DOHH2 (cell line): ENCODE data around the gene RMDN2.

Experiments used
- EZH2phosphoT487 ChIP-seq: fragments of 200-600 bp; sonication (generic); IDR thresholded peaks from 2 replicates; pipeline ENCODE4 v1.6.1; 2017; ENCODE audit warnings: borderline replicate concordance, mild to moderate bottlenecking, antibody characterized with exemption, low read length, moderate library complexity, mixed read lengths
- TF ChIP-seq, protein P1 (sequence below): fragments of 200-600 bp; sonication (generic); IDR thresholded peaks from one replicate; pipeline ENCODE4 v1.5.1; 2014; ENCODE audit warnings: antibody characterized with exemption, mild to moderate bottlenecking, low read depth, low read length; ENCODE audit not compliant: poor library complexity, severe bottlenecking

DNA sequence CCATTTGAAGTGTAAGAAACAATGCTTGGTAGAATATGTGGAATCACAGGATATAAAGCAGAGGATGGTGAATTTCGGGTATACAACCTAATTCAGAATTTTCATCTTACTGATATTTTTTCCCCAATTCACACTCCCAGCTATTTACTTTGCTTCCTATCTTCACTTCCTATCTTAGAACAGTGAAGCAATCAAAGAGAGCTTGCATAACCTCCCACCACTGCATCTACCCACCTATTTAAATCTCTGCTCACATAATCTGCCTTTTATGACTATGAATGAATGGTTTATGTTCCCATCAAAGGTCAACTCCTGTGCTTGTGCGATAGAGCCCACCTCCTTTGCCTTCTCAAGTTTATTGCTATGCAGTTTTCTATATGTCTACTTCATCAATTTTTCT, 3.3 kb downstream of the RMDN2 start:
- TF ChIP-seq, protein P1, sequence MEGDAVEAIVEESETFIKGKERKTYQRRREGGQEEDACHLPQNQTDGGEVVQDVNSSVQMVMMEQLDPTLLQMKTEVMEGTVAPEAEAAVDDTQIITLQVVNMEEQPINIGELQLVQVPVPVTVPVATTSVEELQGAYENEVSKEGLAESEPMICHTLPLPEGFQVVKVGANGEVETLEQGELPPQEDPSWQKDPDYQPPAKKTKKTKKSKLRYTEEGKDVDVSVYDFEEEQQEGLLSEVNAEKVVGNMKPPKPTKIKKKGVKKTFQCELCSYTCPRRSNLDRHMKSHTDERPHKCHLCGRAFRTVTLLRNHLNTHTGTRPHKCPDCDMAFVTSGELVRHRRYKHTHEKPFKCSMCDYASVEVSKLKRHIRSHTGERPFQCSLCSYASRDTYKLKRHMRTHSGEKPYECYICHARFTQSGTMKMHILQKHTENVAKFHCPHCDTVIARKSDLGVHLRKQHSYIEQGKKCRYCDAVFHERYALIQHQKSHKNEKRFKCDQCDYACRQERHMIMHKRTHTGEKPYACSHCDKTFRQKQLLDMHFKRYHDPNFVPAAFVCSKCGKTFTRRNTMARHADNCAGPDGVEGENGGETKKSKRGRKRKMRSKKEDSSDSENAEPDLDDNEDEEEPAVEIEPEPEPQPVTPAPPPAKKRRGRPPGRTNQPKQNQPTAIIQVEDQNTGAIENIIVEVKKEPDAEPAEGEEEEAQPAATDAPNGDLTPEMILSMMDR, result no peak
- TF ChIP-seq EZH2phosphoT487, result no peak
